Measurements from ENCODE around the gene ZWILCH.

ZWILCH gene

DNA sequence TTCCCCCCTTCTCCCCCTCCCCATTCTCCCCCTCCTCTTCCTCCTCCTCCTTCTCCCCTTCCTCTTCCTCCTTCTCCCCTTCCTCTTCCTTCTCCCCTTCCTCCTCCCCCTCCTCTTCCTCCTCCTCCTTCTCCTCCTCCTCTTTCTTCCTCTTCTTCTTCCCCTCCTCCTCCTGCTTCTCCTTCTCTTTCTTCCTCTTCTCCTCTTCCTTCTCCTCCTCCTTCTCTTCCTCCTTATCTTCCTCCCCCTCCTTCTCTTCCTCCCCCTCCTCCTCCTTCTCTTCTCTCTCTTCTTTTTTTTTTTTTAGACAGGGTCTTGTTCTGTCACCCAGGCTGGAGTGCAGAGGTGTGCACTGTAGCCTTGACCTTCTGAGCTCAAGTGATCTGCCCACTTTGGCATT is 81.9 kb downstream of the ZWILCH start:
- H3K4me1 ChIP-seq (ENCODE audit: insufficient read depth, low read length, poor library complexity, severe bottlenecking) = no peaks in the 10 kb centered on the region
- no peaks in the 10 kb centered on the region for H4K20me1 ChIP-seq (ENCODE audit: insufficient read depth, low read length, poor library complexity, severe bottlenecking)
- no peaks in the 10 kb centered on the region for H3F3A ChIP-seq (ENCODE audit: low read depth)
- no peak overlapping the region for H3K9ac ChIP-seq (ENCODE audit: low read depth, low read length, poor library complexity, severe bottlenecking)
- TF ChIP-seq EZH2phosphoT487 (IDR thresholded peaks at IDR 0.05; ENCODE audit: borderline replicate concordance) = no peak
- TF ChIP-seq, protein P1, sequence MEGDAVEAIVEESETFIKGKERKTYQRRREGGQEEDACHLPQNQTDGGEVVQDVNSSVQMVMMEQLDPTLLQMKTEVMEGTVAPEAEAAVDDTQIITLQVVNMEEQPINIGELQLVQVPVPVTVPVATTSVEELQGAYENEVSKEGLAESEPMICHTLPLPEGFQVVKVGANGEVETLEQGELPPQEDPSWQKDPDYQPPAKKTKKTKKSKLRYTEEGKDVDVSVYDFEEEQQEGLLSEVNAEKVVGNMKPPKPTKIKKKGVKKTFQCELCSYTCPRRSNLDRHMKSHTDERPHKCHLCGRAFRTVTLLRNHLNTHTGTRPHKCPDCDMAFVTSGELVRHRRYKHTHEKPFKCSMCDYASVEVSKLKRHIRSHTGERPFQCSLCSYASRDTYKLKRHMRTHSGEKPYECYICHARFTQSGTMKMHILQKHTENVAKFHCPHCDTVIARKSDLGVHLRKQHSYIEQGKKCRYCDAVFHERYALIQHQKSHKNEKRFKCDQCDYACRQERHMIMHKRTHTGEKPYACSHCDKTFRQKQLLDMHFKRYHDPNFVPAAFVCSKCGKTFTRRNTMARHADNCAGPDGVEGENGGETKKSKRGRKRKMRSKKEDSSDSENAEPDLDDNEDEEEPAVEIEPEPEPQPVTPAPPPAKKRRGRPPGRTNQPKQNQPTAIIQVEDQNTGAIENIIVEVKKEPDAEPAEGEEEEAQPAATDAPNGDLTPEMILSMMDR (conservative IDR thresholded peaks at IDR 0.05; ENCODE audit: low read length) = no peak
- no peaks in the 10 kb centered on the region for H3K9me3 ChIP-seq (ENCODE audit: insufficient read depth, low read depth, low read length)
- H2AFZ ChIP-seq (ENCODE audit: low read length) = no peak overlapping the region
- H3K4me3 ChIP-seq (ENCODE audit: low read length, poor library complexity, severe bottlenecking) = no peak overlapping the region
- no peaks in the 10 kb centered on the region for H3K9me2 ChIP-seq (replicated peaks; ENCODE audit: low read depth, low read length)
- no peaks in the 10 kb centered on the region for H3K79me2 ChIP-seq (ENCODE audit: insufficient read depth, low read length)
- H3K27me3 ChIP-seq (ENCODE audit: insufficient read depth, low read length, poor library complexity, severe bottlenecking) = no peaks in the 10 kb centered on the region
- H3K4me2 ChIP-seq (ENCODE audit: low read depth, low read length, poor library complexity, severe bottlenecking) = no peak overlapping the region
- H3K36me3 ChIP-seq (ENCODE audit: insufficient read depth, low read length) = no peaks in the 10 kb centered on the region

DNA sequence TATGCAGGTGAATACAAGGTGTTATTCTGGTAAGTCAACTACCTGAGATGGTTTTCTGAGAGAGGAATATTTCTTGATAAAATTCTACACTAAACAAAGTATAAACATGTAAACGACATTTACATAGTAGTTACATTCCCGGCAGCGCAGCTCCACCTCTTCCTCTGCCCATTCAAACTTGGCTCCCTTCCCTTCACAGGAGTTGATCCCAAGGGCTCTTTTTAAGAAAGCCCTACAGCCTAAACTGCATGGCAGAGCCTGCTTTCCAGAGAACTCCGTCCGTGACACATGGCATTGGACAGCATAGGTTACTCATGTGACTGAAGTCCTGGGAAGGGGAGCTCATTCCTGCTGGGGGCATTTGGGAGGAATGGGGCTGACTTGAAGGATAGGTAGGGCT is 82.6 kb downstream of the ZWILCH start:
- Histone ChIP-seq H3K79me2 (ENCODE audit: insufficient read depth, low read length) (no peaks in the 10 kb centered on the region), H3K9me3 (ENCODE audit: insufficient read depth, low read depth, low read length) (no peaks in the 10 kb centered on the region), H3K4me2 (ENCODE audit: low read depth, low read length, poor library complexity, severe bottlenecking) (no peak overlapping the region), H3F3A (ENCODE audit: low read depth) (no peaks in the 10 kb centered on the region), H3K9ac (ENCODE audit: low read depth, low read length, poor library complexity, severe bottlenecking) (no peak overlapping the region), H3K4me1 (ENCODE audit: insufficient read depth, low read length, poor library complexity, severe bottlenecking) (no peaks in the 10 kb centered on the region), H4K20me1 (ENCODE audit: insufficient read depth, low read length, poor library complexity, severe bottlenecking) (no peaks in the 10 kb centered on the region), H3K36me3 (ENCODE audit: insufficient read depth, low read length) (no peaks in the 10 kb centered on the region), H3K9me2 (replicated peaks; ENCODE audit: low read depth, low read length) (no peaks in the 10 kb centered on the region), H3K4me3 (ENCODE audit: low read length, poor library complexity, severe bottlenecking) (no peak overlapping the region), H2AFZ (ENCODE audit: low read length) (no peak overlapping the region), H3K27me3 (ENCODE audit: insufficient read depth, low read length, poor library complexity, severe bottlenecking) (no peaks in the 10 kb centered on the region)
- TF ChIP-seq, protein P1 (conservative IDR thresholded peaks at IDR 0.05; ENCODE audit: low read length) = no peak
- TF ChIP-seq EZH2phosphoT487 (IDR thresholded peaks at IDR 0.05; ENCODE audit: borderline replicate concordance) = no peak

DNA sequence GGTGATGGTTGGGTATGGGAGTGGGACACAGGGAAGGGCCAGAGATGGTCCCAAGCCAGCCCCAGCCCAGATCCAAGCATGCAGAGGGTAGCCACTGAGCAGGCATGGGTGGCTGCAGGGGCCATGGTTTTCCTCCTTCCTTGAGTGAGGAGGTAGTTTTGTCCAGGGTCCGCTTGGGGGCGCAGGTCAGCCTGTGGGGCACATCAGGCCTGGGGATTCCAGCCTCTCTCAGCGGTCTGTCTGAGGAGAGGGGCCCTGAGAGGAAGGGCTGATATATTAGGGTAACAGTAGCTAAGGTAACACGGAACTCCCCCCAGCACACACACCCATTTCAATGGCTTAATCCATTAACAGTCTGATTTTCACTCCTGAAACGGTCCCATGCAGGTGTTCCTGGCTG is 83.4 kb downstream of the ZWILCH start:
- no peaks in the 10 kb centered on the region for H3K4me1 ChIP-seq (ENCODE audit: insufficient read depth, low read length, poor library complexity, severe bottlenecking)
- TF ChIP-seq, protein P1 (conservative IDR thresholded peaks at IDR 0.05; ENCODE audit: low read length) = no peak
- TF ChIP-seq EZH2phosphoT487 (IDR thresholded peaks at IDR 0.05; ENCODE audit: borderline replicate concordance) = no peak
- H3K9ac ChIP-seq (ENCODE audit: low read depth, low read length, poor library complexity, severe bottlenecking) = no peak overlapping the region
- no peaks in the 10 kb centered on the region for H3K79me2 ChIP-seq (ENCODE audit: insufficient read depth, low read length)
- no peaks in the 10 kb centered on the region for H3K36me3 ChIP-seq (ENCODE audit: insufficient read depth, low read length)
- no peak overlapping the region for H3K4me2 ChIP-seq (ENCODE audit: low read depth, low read length, poor library complexity, severe bottlenecking)
- no peaks in the 10 kb centered on the region for H3K9me3 ChIP-seq (ENCODE audit: insufficient read depth, low read depth, low read length)
- no peaks in the 10 kb centered on the region for H3K9me2 ChIP-seq (replicated peaks; ENCODE audit: low read depth, low read length)
- no peaks in the 10 kb centered on the region for H3F3A ChIP-seq (ENCODE audit: low read depth)
- H4K20me1 ChIP-seq (ENCODE audit: insufficient read depth, low read length, poor library complexity, severe bottlenecking) = no peaks in the 10 kb centered on the region
- H3K27me3 ChIP-seq (ENCODE audit: insufficient read depth, low read length, poor library complexity, severe bottlenecking) = no peaks in the 10 kb centered on the region
- no peak overlapping the region for H3K4me3 ChIP-seq (ENCODE audit: low read length, poor library complexity, severe bottlenecking)
- no peak overlapping the region for H2AFZ ChIP-seq (ENCODE audit: low read length)

All from Loucy (cell line).